Mesothelial cell of epicardium (in vitro differentiated cells): ENCODE results near the gene MEIOC. TPM values are rescaled to one million over a fixed set of nuclear protein-coding genes. Genes with fewer than 3 reads are reported as not detected.
"Not testable (repeated sequence)": the region's sequence is repeated elsewhere in the genome, so short reads cannot be mapped to it uniquely, and the experiment has no call there.

Source experiments
- DNase-seq, 2 experiments: peaks; one replicate each; pipeline ENCODE4 v3.0.0; 2021; ENCODE audit warnings: low spot score in 2 of 2; ENCODE audit not compliant: unreplicated experiment in 2 of 2
- H3K27ac Mint-ChIP-seq: 2 replicates; pipeline ENCODE4 v1.8.0; 2021; ENCODE audit warnings: mixed read lengths
- H3K27me3 Mint-ChIP-seq: 2 replicates; pipeline ENCODE4 v1.8.0; 2021; ENCODE audit warnings: low read depth, mixed read lengths
- H3K36me3 Mint-ChIP-seq: 2 replicates; pipeline ENCODE4 v1.8.0; 2021; ENCODE audit warnings: mixed read lengths
- H3K4me1 Mint-ChIP-seq: 2 replicates; pipeline ENCODE4 v1.8.0; 2021; ENCODE audit warnings: mixed read lengths
- H3K4me3 Mint-ChIP-seq: 2 replicates; pipeline ENCODE4 v1.8.0; 2021; ENCODE audit warnings: mild to moderate bottlenecking, moderate library complexity, mixed read lengths
- H3K9me3 Mint-ChIP-seq: 2 replicates; pipeline ENCODE4 v1.8.0; 2021; ENCODE audit warnings: mixed read lengths
- CTCF ChIP-seq: fragments of 200-600 bp; sonication (generic); IDR thresholded peaks from one replicate; pipeline ENCODE4 v1.5.0; 2021; ENCODE audit warnings: antibody characterized with exemption; ENCODE audit not compliant: unreplicated experiment
- total RNA-seq: library from RNA; stranded (reverse); gene quantifications from 3 replicates; pipeline ENCODE4 v1.2.1, GENCODE V29; 2021

The MEIOC gene
- total RNA-seq, 1 donor from 2014 or later, result 0.11 TPM

- Mint-ChIP-seq H3K27ac (peak overlapping the region; percentile 88), H3K4me1 (peaks cover 30% of the 10 kb centered on the region), H3K9me3 (no peaks in the 10 kb centered on the region), H3K4me3 (no peak overlapping the region), H3K27me3 (no peaks in the 10 kb centered on the region), H3K36me3 (no peaks in the 10 kb centered on the region)
- no peak for TF ChIP-seq CTCF
- no peak for DNase-seq
Observed at GRCh38 chr17:44610871-44611270, 45.4 kb upstream of the MEIOC start.

GRCh38 chr17:44614862-44615261, 41.4 kb upstream of the MEIOC start:
- Mint-ChIP-seq H3K9me3 (no peaks in the 10 kb centered on the region), H3K36me3 (no peaks in the 10 kb centered on the region), H3K4me3 (no peak overlapping the region), H3K27ac (no peak overlapping the region), H3K4me1 (peaks cover 13% of the 10 kb centered on the region), H3K27me3 (no peaks in the 10 kb centered on the region)
- DNase-seq, result no peak
- TF ChIP-seq CTCF, result no peak

- not testable (repeated sequence) for H3K4me1 Mint-ChIP-seq, H3K9me3 Mint-ChIP-seq, H3K27ac Mint-ChIP-seq, H3K27me3 Mint-ChIP-seq, H3K4me3 Mint-ChIP-seq, DNase-seq, H3K36me3 Mint-ChIP-seq
Observed at GRCh38 chr17:44618652-44619051, 37.6 kb upstream of the MEIOC start.

- Mint-ChIP-seq H3K27me3 (no peaks in the 10 kb centered on the region), H3K36me3 (no peaks in the 10 kb centered on the region), H3K4me1 (peaks cover 14% of the 10 kb centered on the region), H3K9me3 (no peaks in the 10 kb centered on the region), H3K27ac (no peak overlapping the region), H3K4me3 (no peak overlapping the region)
- TF ChIP-seq CTCF, result no peak
- DNase-seq, result no peak
Observed at GRCh38 chr17:44623070-44623725, 33.1 kb upstream of the MEIOC start.

- no peak for TF ChIP-seq CTCF
- Mint-ChIP-seq H3K9me3 (no peaks in the 10 kb centered on the region), H3K36me3 (no peaks in the 10 kb centered on the region), H3K4me3 (no peak overlapping the region), H3K27me3 (no peaks in the 10 kb centered on the region), H3K4me1 (peaks cover 21% of the 10 kb centered on the region), H3K27ac (peak overlapping the region; percentile 80)
- no peak for DNase-seq
Observed at GRCh38 chr17:44627513-44628242, 28.6 kb upstream of the MEIOC start.
